Osteoblast (primary cell): ENCODE results near the gene FKBP1A. TPM values are rescaled to one million over a fixed set of nuclear protein-coding genes. Genes with fewer than 3 reads are reported as not detected.

Source experiments
- DNase-seq: peaks from one replicate; pipeline ENCODE4 v3.0.0; 2011; ENCODE audit warnings: low spot score, mixed read lengths; ENCODE audit not compliant: insufficient read length; ENCODE audit errors: missing footprints
- H2AFZ ChIP-seq: 2 replicates; pipeline ENCODE4 v1.6.0; 2011; ENCODE audit warnings: mild to moderate bottlenecking, low read length
- H3K27ac ChIP-seq: 2 replicates; pipeline ENCODE4 v1.5.1; 2011; ENCODE audit warnings: mild to moderate bottlenecking, low read depth, low read length, moderate library complexity
- H3K27me3 ChIP-seq: 2 replicates; pipeline ENCODE4 v1.6.0; 2012; ENCODE audit warnings: mild to moderate bottlenecking, control low read depth, inconsistent platforms, low read length, moderate library complexity; ENCODE audit not compliant: insufficient read depth
- H3K36me3 ChIP-seq: 2 replicates; pipeline ENCODE4 v1.5.1; 2011; ENCODE audit warnings: mild to moderate bottlenecking, low read length, control low read depth, moderate library complexity; ENCODE audit not compliant: insufficient read depth
- H3K4me1 ChIP-seq: 2 replicates; pipeline ENCODE4 v1.5.1; 2011; ENCODE audit warnings: mild to moderate bottlenecking, low read length, control low read depth, moderate library complexity; ENCODE audit not compliant: insufficient read depth
- H3K4me2 ChIP-seq: 2 replicates; pipeline ENCODE4 v1.6.0; 2011; ENCODE audit warnings: mild to moderate bottlenecking, low read length; ENCODE audit not compliant: insufficient read depth
- H3K4me3 ChIP-seq: fragments of 200-600 bp; sonication (generic); 3 replicates; pipeline ENCODE4 v1.5.1; 2012; ENCODE audit warnings: mild to moderate bottlenecking, low read length, inconsistent platforms; ENCODE audit not compliant: insufficient read depth
- H3K79me2 ChIP-seq: 2 replicates; pipeline ENCODE4 v1.6.0; 2012; ENCODE audit warnings: mild to moderate bottlenecking, low read length, control low read depth, inconsistent platforms; ENCODE audit not compliant: insufficient read depth
- H3K9me3 ChIP-seq: 2 replicates; pipeline ENCODE4 v1.5.1; 2011; ENCODE audit warnings: low read depth, low read length, control low read depth
- H4K20me1 ChIP-seq: 2 replicates; pipeline ENCODE4 v1.6.0; 2012; ENCODE audit warnings: mild to moderate bottlenecking, low read length, control low read depth; ENCODE audit not compliant: insufficient read depth
- CTCF ChIP-seq: IDR thresholded peaks from 2 replicates; pipeline ENCODE4 v1.5.1; 2011; ENCODE audit warnings: mild to moderate bottlenecking, low read depth, low read length, moderate library complexity; ENCODE audit errors: extremely low read depth
- total RNA-seq: library from RNA; depleted of rRNA; stranded (reverse); fragments of >200 nt; gene quantifications from 2 replicates; pipeline ENCODE4 v1.2.3, GENCODE V29; 2012

FKBP1A gene
- total RNA-seq, 1 donor = 154 TPM

- no peak for TF ChIP-seq CTCF
- Histone ChIP-seq H3K27ac (peak overlapping the region; percentile 100), H4K20me1 (peaks cover 13% of the 10 kb centered on the region), H3K4me2 (peak overlapping the region; percentile 95), H3K4me3 (peak overlapping the region; percentile 91), H3K79me2 (peaks cover 33% of the 10 kb centered on the region), H3K9me3 (no peaks in the 10 kb centered on the region), H3K27me3 (no peaks in the 10 kb centered on the region), H3K4me1 (peaks cover 54% of the 10 kb centered on the region), H2AFZ (peak overlapping the region; percentile 69), H3K36me3 (no peaks in the 10 kb centered on the region)
- peak; percentile 81 for DNase-seq
Measured at GRCh38 chr20:1324598-1325172, 68.2 kb downstream of the FKBP1A start.

- Histone ChIP-seq H3K4me2 (peak overlapping the region; percentile 95), H3K4me3 (no peak overlapping the region), H3K27me3 (no peaks in the 10 kb centered on the region), H3K27ac (peak overlapping the region; percentile 100), H3K79me2 (peaks cover 26% of the 10 kb centered on the region), H2AFZ (no peak overlapping the region), H3K9me3 (no peaks in the 10 kb centered on the region), H4K20me1 (peaks cover 13% of the 10 kb centered on the region), H3K36me3 (no peaks in the 10 kb centered on the region), H3K4me1 (peaks cover 58% of the 10 kb centered on the region)
- no peak for TF ChIP-seq CTCF
- DNase-seq = no peak
Measured at GRCh38 chr20:1323830-1324597, 68.8 kb downstream of the FKBP1A start.

GRCh38 chr20:1323256-1323655, 69.6 kb downstream of the FKBP1A start:
- H3K4me3 ChIP-seq = peak overlapping the region; percentile 39
- H3K27ac ChIP-seq = peak overlapping the region; percentile 100
- peaks cover 13% of the 10 kb centered on the region for H4K20me1 ChIP-seq
- H3K4me1 ChIP-seq = peaks cover 57% of the 10 kb centered on the region
- peak overlapping the region; percentile 65 for H3K4me2 ChIP-seq
- no peaks in the 10 kb centered on the region for H3K27me3 ChIP-seq
- H3K36me3 ChIP-seq = no peaks in the 10 kb centered on the region
- no peaks in the 10 kb centered on the region for H3K9me3 ChIP-seq
- peaks cover 19% of the 10 kb centered on the region for H3K79me2 ChIP-seq
- peak overlapping the region; percentile 85 for H2AFZ ChIP-seq
- DNase-seq = peak; percentile 85
- TF ChIP-seq CTCF = no peak
